ENCODE results near the gene ATP2C2. TPM values are rescaled to one million over a fixed set of nuclear protein-coding genes. Genes with fewer than 3 reads are reported as not detected.

The ATP2C2 gene
- total RNA-seq, 1 donor from 2014 or later: not detected

GRCh38 chr16:84348386-84348888, 19.9 kb upstream of the ATP2C2 start:
- no peaks in the 10 kb centered on the region for H3K36me3 Mint-ChIP-seq (ENCODE audit: low read depth)
- H3K9me3 Mint-ChIP-seq: no peaks in the 10 kb centered on the region
- no peak overlapping the region for H3K27ac Mint-ChIP-seq
- H3K4me1 Mint-ChIP-seq (ENCODE audit: low read depth): no peaks in the 10 kb centered on the region
- no peaks in the 10 kb centered on the region for H3K27me3 Mint-ChIP-seq (ENCODE audit: insufficient read depth)
- no peak for DNase-seq (ENCODE audit: low spot score)
- intact Hi-C loops (cut with micrococcal nuclease): no loop called here
- H3K4me3 Mint-ChIP-seq: no peak overlapping the region

GRCh38 chr16:84349862-84350684, 18.3 kb upstream of the ATP2C2 start:
- no peaks in the 10 kb centered on the region for H3K4me1 Mint-ChIP-seq (ENCODE audit: low read depth)

GRCh38 chr16:84350685-84351400, 17.5 kb upstream of the ATP2C2 start:
- H3K4me1 Mint-ChIP-seq (ENCODE audit: low read depth): no peaks in the 10 kb centered on the region
- no peak overlapping the region for H3K4me3 Mint-ChIP-seq
- intact Hi-C loops (cut with micrococcal nuclease): no loop called here
- no peaks in the 10 kb centered on the region for H3K9me3 Mint-ChIP-seq
- H3K36me3 Mint-ChIP-seq (ENCODE audit: low read depth): no peaks in the 10 kb centered on the region
- no peak overlapping the region for H3K27ac Mint-ChIP-seq
- H3K27me3 Mint-ChIP-seq (ENCODE audit: insufficient read depth): no peaks in the 10 kb centered on the region
- no peak for DNase-seq (ENCODE audit: low spot score)

More at GRCh38 chr16:84349862-84350684, 18.3 kb upstream of the ATP2C2 start:
- intact Hi-C loops (cut with micrococcal nuclease): no loop called here
- Mint-ChIP-seq H3K4me3 (no peak overlapping the region), H3K36me3 (ENCODE audit: low read depth) (no peaks in the 10 kb centered on the region), H3K27ac (no peak overlapping the region), H3K9me3 (no peaks in the 10 kb centered on the region), H3K27me3 (ENCODE audit: insufficient read depth) (no peaks in the 10 kb centered on the region)
- DNase-seq (ENCODE audit: low spot score): no peak

- intact Hi-C loops (cut with micrococcal nuclease): no loop called here
- Mint-ChIP-seq H3K27ac (no peak overlapping the region), H3K9me3 (no peaks in the 10 kb centered on the region), H3K36me3 (ENCODE audit: low read depth) (no peaks in the 10 kb centered on the region), H3K27me3 (ENCODE audit: insufficient read depth) (no peaks in the 10 kb centered on the region), H3K4me3 (no peak overlapping the region), H3K4me1 (ENCODE audit: low read depth) (peaks cover under 1% of the 10 kb centered on the region)
- no peak for DNase-seq (ENCODE audit: low spot score)
These were observed 16.7 kb upstream of the ATP2C2 start for GRCh38 chr16:84351630-84352029.

- intact Hi-C loops (cut with micrococcal nuclease): no loop called here
- Mint-ChIP-seq H3K27me3 (ENCODE audit: insufficient read depth) (no peaks in the 10 kb centered on the region), H3K27ac (no peak overlapping the region), H3K9me3 (no peaks in the 10 kb centered on the region), H3K4me1 (ENCODE audit: low read depth) (peaks cover 13% of the 10 kb centered on the region), H3K36me3 (ENCODE audit: low read depth) (no peaks in the 10 kb centered on the region), H3K4me3 (no peak overlapping the region)
- no peak for DNase-seq (ENCODE audit: low spot score)
These were observed 14.0 kb upstream of the ATP2C2 start for GRCh38 chr16:84354306-84354705.

GRCh38 chr16:84355149-84355548, 13.2 kb upstream of the ATP2C2 start:
- H3K4me1 Mint-ChIP-seq (ENCODE audit: low read depth): peaks cover 20% of the 10 kb centered on the region
- intact Hi-C loops (cut with micrococcal nuclease): no loop called here
- H3K4me3 Mint-ChIP-seq: no peak overlapping the region
- no peak overlapping the region for H3K27ac Mint-ChIP-seq
- DNase-seq (ENCODE audit: low spot score): no peak
- H3K27me3 Mint-ChIP-seq (ENCODE audit: insufficient read depth): no peaks in the 10 kb centered on the region
- no peaks in the 10 kb centered on the region for H3K9me3 Mint-ChIP-seq
- no peaks in the 10 kb centered on the region for H3K36me3 Mint-ChIP-seq (ENCODE audit: low read depth)

GRCh38 chr16:84356176-84356575, 12.2 kb upstream of the ATP2C2 start:
- Mint-ChIP-seq H3K4me3 (no peak overlapping the region), H3K27ac (no peak overlapping the region), H3K4me1 (ENCODE audit: low read depth) (peaks cover 31% of the 10 kb centered on the region), H3K9me3 (no peaks in the 10 kb centered on the region), H3K36me3 (ENCODE audit: low read depth) (no peaks in the 10 kb centered on the region), H3K27me3 (ENCODE audit: insufficient read depth) (no peaks in the 10 kb centered on the region)
- intact Hi-C loops (cut with micrococcal nuclease): no loop called here
- DNase-seq (ENCODE audit: low spot score): no peak

- H3K4me1 Mint-ChIP-seq (ENCODE audit: low read depth): peaks cover 31% of the 10 kb centered on the region
- no peaks in the 10 kb centered on the region for H3K36me3 Mint-ChIP-seq (ENCODE audit: low read depth)
- H3K9me3 Mint-ChIP-seq: no peaks in the 10 kb centered on the region
These were observed 11.7 kb upstream of the ATP2C2 start for GRCh38 chr16:84356591-84357116.

GRCh38 chr16:84357191-84357651, 11.1 kb upstream of the ATP2C2 start:
- Mint-ChIP-seq H3K4me1 (ENCODE audit: low read depth) (peaks cover 31% of the 10 kb centered on the region), H3K27me3 (ENCODE audit: insufficient read depth) (no peaks in the 10 kb centered on the region), H3K36me3 (ENCODE audit: low read depth) (no peaks in the 10 kb centered on the region), H3K9me3 (no peaks in the 10 kb centered on the region), H3K4me3 (no peak overlapping the region), H3K27ac (no peak overlapping the region)
- intact Hi-C loops (cut with micrococcal nuclease): no loop called here
- peak; percentile 1 for DNase-seq (ENCODE audit: low spot score)

More at GRCh38 chr16:84356591-84357116, 11.7 kb upstream of the ATP2C2 start:
- Mint-ChIP-seq H3K27me3 (ENCODE audit: insufficient read depth) (no peaks in the 10 kb centered on the region), H3K4me3 (no peak overlapping the region), H3K27ac (no peak overlapping the region)
- DNase-seq (ENCODE audit: low spot score): no peak
- intact Hi-C loops (cut with micrococcal nuclease): no loop called here

GRCh38 chr16:84358601-84359295, 9.6 kb upstream of the ATP2C2 start:
- H3K9me3 Mint-ChIP-seq: no peaks in the 10 kb centered on the region
- H3K27ac Mint-ChIP-seq: peak overlapping the region; percentile 44
- no peak for DNase-seq (ENCODE audit: low spot score)
- no peak overlapping the region for H3K4me3 Mint-ChIP-seq
- no peaks in the 10 kb centered on the region for H3K27me3 Mint-ChIP-seq (ENCODE audit: insufficient read depth)
- intact Hi-C loops (cut with micrococcal nuclease): no loop called here
- peaks cover 31% of the 10 kb centered on the region for H3K4me1 Mint-ChIP-seq (ENCODE audit: low read depth)
- H3K36me3 Mint-ChIP-seq (ENCODE audit: low read depth): no peaks in the 10 kb centered on the region

GRCh38 chr16:84359326-84359725, 9.0 kb upstream of the ATP2C2 start:
- peak overlapping the region; percentile 44 for H3K27ac Mint-ChIP-seq
- no peak for DNase-seq (ENCODE audit: low spot score)
- no peaks in the 10 kb centered on the region for H3K9me3 Mint-ChIP-seq
- H3K36me3 Mint-ChIP-seq (ENCODE audit: low read depth): no peaks in the 10 kb centered on the region
- intact Hi-C loops (cut with micrococcal nuclease): no loop called here
- H3K27me3 Mint-ChIP-seq (ENCODE audit: insufficient read depth): peaks cover under 1% of the 10 kb centered on the region
- no peak overlapping the region for H3K4me3 Mint-ChIP-seq
- H3K4me1 Mint-ChIP-seq (ENCODE audit: low read depth): peaks cover 31% of the 10 kb centered on the region

GRCh38 chr16:84360170-84360569, 8.2 kb upstream of the ATP2C2 start:
- Mint-ChIP-seq H3K4me3 (peak overlapping the region; percentile 41), H3K27me3 (ENCODE audit: insufficient read depth) (peaks cover 5% of the 10 kb centered on the region)
- intact Hi-C loops (cut with micrococcal nuclease): no loop called here

More at GRCh38 chr16:84360170-84360569, 8.2 kb upstream of the ATP2C2 start:
- H3K27ac Mint-ChIP-seq: peak overlapping the region; percentile 74
- no peaks in the 10 kb centered on the region for H3K9me3 Mint-ChIP-seq
- peak; percentile 24 for DNase-seq (ENCODE audit: low spot score)
- H3K36me3 Mint-ChIP-seq (ENCODE audit: low read depth): no peaks in the 10 kb centered on the region
- H3K4me1 Mint-ChIP-seq (ENCODE audit: low read depth): peaks cover 31% of the 10 kb centered on the region
